HG02763 (cell line): ENCODE data around the gene MCF2L2.

ENCODE experiments used
- ATAC-seq: cut with Tn5 transposase; IDR thresholded peaks from one replicate; pipeline ENCODE4 v1.9.1; 2021; ENCODE audit warnings: mild to moderate bottlenecking, moderate library complexity; ENCODE audit not compliant: unreplicated experiment

MCF2L2 gene

GRCh38 chr3:183149915-183150750 is 278.3 kb downstream of the MCF2L2 start:
- ATAC-seq: no peak

- no peak for ATAC-seq
Observed at GRCh38 chr3:183148056-183148455, 280.4 kb downstream of the MCF2L2 start.

DNA sequence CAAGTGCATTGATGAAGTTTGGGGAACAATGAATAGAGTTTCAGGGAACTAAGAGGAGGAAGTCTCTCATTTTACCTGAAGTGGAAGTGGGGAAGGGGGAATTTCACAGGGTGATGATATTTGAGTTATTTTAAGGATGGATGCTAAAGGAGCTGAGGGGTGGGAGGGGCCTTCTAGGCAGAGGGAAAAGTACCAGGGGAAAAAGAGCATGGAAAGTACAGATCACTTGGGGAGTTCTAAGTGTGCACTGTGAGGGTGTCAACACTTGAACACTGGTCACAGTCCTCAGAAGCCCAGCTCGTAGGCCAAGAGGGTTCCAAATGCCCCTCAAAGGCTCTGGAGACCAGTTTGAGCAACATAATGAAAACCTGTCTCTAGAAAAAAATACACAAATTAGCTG is 284.1 kb downstream of the MCF2L2 start:
- ATAC-seq: no peak

GRCh38 chr3:183142199-183142598 is 286.2 kb downstream of the MCF2L2 start:
- no peak for ATAC-seq

DNA sequence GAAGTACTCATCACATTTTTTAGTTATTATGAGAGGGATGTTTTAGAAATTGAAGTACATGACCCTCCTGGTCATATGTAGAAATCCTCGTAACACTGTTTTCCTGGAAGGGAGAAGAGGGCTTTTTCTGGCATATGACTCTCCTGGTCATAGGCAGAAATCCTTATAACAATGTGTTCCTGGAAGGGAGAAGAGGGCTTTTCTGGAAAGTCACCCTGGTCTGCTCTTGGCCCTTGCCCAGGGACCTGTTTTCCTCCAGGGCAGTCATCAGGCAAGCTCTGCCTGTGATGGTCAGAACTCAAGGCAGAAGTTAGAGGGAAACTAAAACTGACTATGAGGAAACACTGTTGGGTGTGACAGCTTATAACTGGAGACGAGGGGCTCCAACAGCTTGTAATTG is 293.6 kb downstream of the MCF2L2 start:
- ATAC-seq: no peak

GRCh38 chr3:183132409-183132808 is 296.0 kb downstream of the MCF2L2 start:
- ATAC-seq: no peak

- ATAC-seq: no peak
Observed at GRCh38 chr3:183131735-183132134, 296.7 kb downstream of the MCF2L2 start.

- ATAC-seq: no peak
Observed at GRCh38 chr3:183131186-183131725, 297.2 kb downstream of the MCF2L2 start.

DNA sequence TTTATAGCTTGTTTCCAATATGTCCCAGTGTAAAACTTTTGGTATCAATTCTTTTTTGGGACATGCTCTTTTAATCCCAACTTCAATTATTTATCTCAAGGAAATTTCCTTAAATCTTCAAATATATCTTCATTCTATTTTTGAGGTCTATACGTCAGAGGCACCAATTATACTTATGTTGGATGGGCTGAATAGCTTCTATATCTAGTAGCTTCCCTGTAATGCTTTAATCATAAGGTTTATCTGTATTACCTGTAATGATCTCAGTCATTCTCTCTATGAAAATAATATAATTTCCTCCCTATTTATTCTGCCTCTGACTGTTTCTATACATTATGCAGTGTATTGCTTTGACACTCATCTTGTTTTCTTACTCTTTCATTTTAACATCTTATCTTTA is 299.2 kb downstream of the MCF2L2 start:
- no peak for ATAC-seq

DNA sequence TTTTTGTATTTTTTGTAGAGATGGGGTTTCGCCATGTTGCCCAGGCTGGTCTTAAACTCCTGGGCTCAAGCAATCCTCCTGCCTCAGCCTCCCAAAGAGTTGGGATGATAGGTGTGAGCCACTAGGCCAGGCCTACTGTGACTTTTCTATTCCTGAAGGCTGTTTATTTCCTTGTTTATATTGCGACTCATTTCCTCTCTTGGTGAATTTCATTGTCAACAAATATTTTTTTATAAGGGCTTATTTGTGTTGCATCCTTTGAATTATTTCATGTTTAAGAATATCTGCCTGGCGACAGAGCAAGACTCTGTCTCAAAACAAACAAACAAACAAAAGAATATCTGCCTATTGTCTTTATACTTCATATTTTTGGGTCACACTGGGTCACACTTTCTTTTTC is 299.7 kb downstream of the MCF2L2 start:
- no peak for ATAC-seq
